SK-N-SH (cell line): Measurements from ENCODE around the gene RIC8B. TPM values are rescaled to one million over a fixed set of nuclear protein-coding genes. Genes with fewer than 3 reads are reported as not detected.

ENCODE experiments used
- CTCF ChIA-PET: fragments of 300-600, 350-600 bp; formaldehyde crosslinking; extraction: SDS; loops from one replicate; lab custom pipeline; 2021; lab: Yijun Ruan, JAX
- POLR2A ChIA-PET: fragments of 350-600 bp; sonication (Branson Sonifier 250); formaldehyde crosslinking; extraction: SDS; loops from one replicate; lab custom pipeline; 2020; ENCODE audit warnings: antibody characterized with exemption, inconsistent platforms; lab: Yijun Ruan, JAX
- DNase-seq: peaks from one replicate; pipeline ENCODE4 v3.0.0; 2012
- H2AFZ ChIP-seq: fragments of 200-600 bp; sonication (generic); 2 replicates; pipeline ENCODE4 v1.8.1; 2016; ENCODE audit warnings: antibody characterized with exemption, mild to moderate bottlenecking, low read depth
- H3F3A ChIP-seq: fragments of 200-600 bp; sonication (generic); replicated peaks from 2 replicates; pipeline ENCODE3; 2016; ENCODE audit warnings: antibody characterized with exemption, mild to moderate bottlenecking; ENCODE audit not compliant: insufficient read depth
- H3K27ac ChIP-seq, 2 experiments: fragments of 200-500 bp in 1 of 2; fragments of 200-600 bp in 1 of 2; sonication (Bioruptor generic) in 1 of 2; sonication (generic), shearing (Covaris generic) in 1 of 2; 2 replicates each; pipeline versions ENCODE4 v1.5.1 to v1.6.1; 2014 to 2016; ENCODE audit warnings: low read depth in 2 of 2, inconsistent platforms in 1 of 2, low read length in 1 of 2, mild to moderate bottlenecking in 1 of 2, mixed read lengths in 1 of 2
- H3K27me3 ChIP-seq: fragments of 200-600 bp; sonication (generic), shearing (Covaris generic); 2 replicates; pipeline ENCODE4 v1.6.1; 2016; ENCODE audit warnings: mixed run types; ENCODE audit not compliant: insufficient read depth
- H3K36me3 ChIP-seq, 2 experiments: fragments of 200-500 bp in 1 of 2; fragments of 200-600 bp in 1 of 2; sonication (Bioruptor generic) in 1 of 2; sonication (generic) in 1 of 2; replicated peaks in 1 of 2; 2 replicates each; pipeline versions ENCODE3 to v1.5.1; 2014 to 2016; ENCODE audit warnings: low read length in 1 of 2, mild to moderate bottlenecking in 1 of 2; ENCODE audit not compliant: insufficient read depth in 2 of 2, control insufficient read depth in 1 of 2
- H3K4me1 ChIP-seq, 2 experiments: fragments of 200-500 bp in 1 of 2; fragments of 200-600 bp in 1 of 2; sonication (Bioruptor generic) in 1 of 2; sonication (generic), shearing (Covaris generic) in 1 of 2; 2 replicates each; pipeline versions ENCODE4 v1.5.1 to v1.6.1; 2014 to 2016; ENCODE audit warnings: low read depth in 1 of 2, low read length in 1 of 2, mixed run types in 1 of 2; ENCODE audit not compliant: insufficient read depth in 2 of 2, control insufficient read depth in 1 of 2
- H3K4me2 ChIP-seq: fragments of 200-600 bp; sonication (generic), shearing (Covaris generic); 2 replicates; pipeline ENCODE4 v1.6.1; 2017; ENCODE audit warnings: mixed run types
- H3K4me3 ChIP-seq, 2 experiments: fragments of 200-500 bp in 1 of 2; fragments of 200-600 bp in 1 of 2; sonication (Bioruptor generic) in 1 of 2; sonication (generic), shearing (Covaris generic) in 1 of 2; 2 replicates each; pipeline versions ENCODE4 v1.5.1 to v1.8.1; 2014 to 2016; ENCODE audit warnings: low read depth in 2 of 2, inconsistent platforms in 1 of 2, low read length in 1 of 2, mild to moderate bottlenecking in 1 of 2, mixed read lengths in 1 of 2, moderate library complexity in 1 of 2
- H3K79me2 ChIP-seq: fragments of 200-600 bp; sonication (generic); 2 replicates; pipeline ENCODE4 v1.8.1; 2017; ENCODE audit warnings: mild to moderate bottlenecking; ENCODE audit not compliant: insufficient read depth
- H3K9ac ChIP-seq: fragments of 200-600 bp; sonication (generic); 2 replicates; pipeline ENCODE4 v1.6.1; 2017; ENCODE audit warnings: mixed run types
- H3K9me2 ChIP-seq: fragments of 200-600 bp; sonication (generic); 2 replicates; pipeline ENCODE4 v1.6.1; 2017; ENCODE audit warnings: mixed run types
- H3K9me3 ChIP-seq: fragments of 200-600 bp; sonication (generic); 2 replicates; pipeline ENCODE4 v1.6.1; 2017; ENCODE audit warnings: mixed run types, mild to moderate bottlenecking, moderate library complexity
- H4K20me1 ChIP-seq: fragments of 200-600 bp; sonication (generic); 2 replicates; pipeline ENCODE4 v1.6.1; 2017; ENCODE audit warnings: mild to moderate bottlenecking, mixed run types; ENCODE audit not compliant: insufficient read depth
- ELF1 ChIP-seq: IDR thresholded peaks from 2 replicates; pipeline ENCODE4 v1.4.0; 2012
- EP300 ChIP-seq, 2 experiments: IDR thresholded peaks; 2 replicates each; pipeline versions ENCODE4 v1.4.0 to v1.6.1; 2012; ENCODE audit warnings: borderline replicate concordance in 1 of 2, low read depth in 1 of 2, low read length in 1 of 2
- EZH2phosphoT487 ChIP-seq: fragments of 200-600 bp; sonication (generic); IDR thresholded peaks from 2 replicates; pipeline ENCODE4 v1.6.1; 2017; ENCODE audit warnings: low read depth, mixed run types, mild to moderate bottlenecking, antibody characterized with exemption, moderate library complexity, borderline replicate concordance
- JUND ChIP-seq: IDR thresholded peaks from 2 replicates; pipeline ENCODE4 v1.4.0; 2012
- MXI1 ChIP-seq: IDR thresholded peaks from 2 replicates; pipeline ENCODE4 v1.6.1; 2012; ENCODE audit warnings: mild to moderate bottlenecking, low read depth, low read length, improper control_type of control experiment
- NFIC ChIP-seq: IDR thresholded peaks from 2 replicates; pipeline ENCODE4 v1.4.0; 2012; ENCODE audit warnings: borderline replicate concordance
- REST ChIP-seq: IDR thresholded peaks from 2 replicates; pipeline ENCODE4 v1.6.1; 2012; ENCODE audit warnings: mild to moderate bottlenecking, low read depth, low read length, moderate library complexity
- TCF12 ChIP-seq: IDR thresholded peaks from 2 replicates; pipeline ENCODE4 v1.4.0; 2012
- USF1 ChIP-seq: IDR thresholded peaks from 2 replicates; pipeline ENCODE4 v1.4.0; 2012; ENCODE audit warnings: low read depth, borderline replicate concordance
- ZBTB33 ChIP-seq: IDR thresholded peaks from 2 replicates; pipeline ENCODE4 v1.4.0; 2012; ENCODE audit warnings: low read depth, borderline replicate concordance
- WGBS: methylation state at CpG from one replicate; pipeline ENCODE4 v1.1.6; 2017; ENCODE audit warnings: low lambda C conversion rate; 5-methylcytosine and 5-hydroxymethylcytosine counted together
- polyA plus RNA-seq, 3 experiments: library from polyadenylated mRNA; depleted of rRNA; stranded (reverse); fragments of >200 nt; gene quantifications; 2 replicates each; pipeline ENCODE4 v1.2.3, GENCODE V29; 2012
- TF ChIP-seq, protein P1 (sequence below): fragments of 150-350 bp; IDR thresholded peaks from 2 replicates; pipeline ENCODE4 v1.6.1; 2017; ENCODE audit warnings: antibody characterized with exemption, low read length, low read depth, borderline replicate concordance
- TF ChIP-seq, protein P2 (sequence below): IDR thresholded peaks from 2 replicates; pipeline ENCODE4 v1.4.0; 2012; ENCODE audit warnings: low read depth

The RIC8B gene
- polyA plus RNA-seq, 1 of the 3 experiments (the other 2 are of a cell fraction), result 6.2 TPM

DNA sequence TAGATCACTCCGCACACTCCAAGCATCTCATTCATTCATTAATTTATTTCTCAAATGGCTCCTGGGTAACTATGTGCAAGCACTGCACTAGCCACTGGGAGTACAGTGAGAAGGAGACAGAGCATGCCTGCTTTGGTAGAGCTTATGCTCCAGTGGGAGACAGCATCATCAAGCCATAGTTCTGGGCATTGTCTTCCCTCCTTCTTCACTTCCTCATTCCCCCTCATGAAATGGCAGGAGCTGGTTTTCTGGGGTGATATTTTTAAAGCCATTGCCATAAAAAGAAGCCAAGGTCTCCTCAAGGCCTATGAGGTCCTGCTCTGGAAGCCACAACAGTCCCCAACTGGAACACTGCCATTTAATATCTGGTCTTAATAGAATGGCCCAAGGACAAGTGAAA is 20.2 kb upstream of the RIC8B start:
- Histone ChIP-seq H3K9me3 (no peaks in the 10 kb centered on the region), H3K9ac (no peak overlapping the region), H3K27ac (no peak overlapping the region), H3K4me3 (no peak overlapping the region), H3F3A (no peaks in the 10 kb centered on the region), H3K4me1 (no peaks in the 10 kb centered on the region), H4K20me1 (no peaks in the 10 kb centered on the region), H3K4me2 (no peak overlapping the region), H3K9me2 (no peaks in the 10 kb centered on the region), H3K27me3 (no peaks in the 10 kb centered on the region), H2AFZ (no peak overlapping the region), H3K36me3 (no peaks in the 10 kb centered on the region), H3K79me2 (no peaks in the 10 kb centered on the region)
- ChIA-PET POLR2A (no interaction called here), CTCF (interaction anchor here (0.5 kb wide), 1 partner anchor 81 kb away, joined by 3 read pairs; no protein-coding TSS in a partner anchor)
- WGBS, result 77% methylated on average over 1 of the region's 1 CpG
- TF ChIP-seq ELF1 (no peak), TCF12 (no peak), MXI1 (no peak), ZBTB33 (no peak), JUND (no peak), USF1 (no peak), REST (no peak), EP300 (IDR thresholded peaks at IDR 0.05; ENCODE audit: borderline replicate concordance in 1 of 2, low read depth in 1 of 2, low read length in 1 of 2) (no peak), NFIC (no peak), EZH2phosphoT487 (no peak)
- TF ChIP-seq, protein P1, sequence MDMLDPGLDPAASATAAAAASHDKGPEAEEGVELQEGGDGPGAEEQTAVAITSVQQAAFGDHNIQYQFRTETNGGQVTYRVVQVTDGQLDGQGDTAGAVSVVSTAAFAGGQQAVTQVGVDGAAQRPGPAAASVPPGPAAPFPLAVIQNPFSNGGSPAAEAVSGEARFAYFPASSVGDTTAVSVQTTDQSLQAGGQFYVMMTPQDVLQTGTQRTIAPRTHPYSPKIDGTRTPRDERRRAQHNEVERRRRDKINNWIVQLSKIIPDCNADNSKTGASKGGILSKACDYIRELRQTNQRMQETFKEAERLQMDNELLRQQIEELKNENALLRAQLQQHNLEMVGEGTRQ, result no peak
- TF ChIP-seq, protein P2, sequence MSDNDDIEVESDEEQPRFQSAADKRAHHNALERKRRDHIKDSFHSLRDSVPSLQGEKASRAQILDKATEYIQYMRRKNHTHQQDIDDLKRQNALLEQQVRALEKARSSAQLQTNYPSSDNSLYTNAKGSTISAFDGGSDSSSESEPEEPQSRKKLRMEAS, result no peak
- DNase-seq, result no peak
